ENCODE data around the gene CRACDL. TPM values are rescaled to one million over a fixed set of nuclear protein-coding genes. Genes with fewer than 3 reads are reported as not detected.
A peak's percentile ranks its signal among the peaks of the same experiment; 100 is the strongest.

The CRACDL gene
- polyA plus RNA-seq, 1 of the 3 experiments (the other 2 are of a cell fraction) = not detected

GRCh38 chr2:98882368-98882767, 53.7 kb downstream of the CRACDL start:
- Histone ChIP-seq H3K79me2 (ENCODE audit: insufficient read depth) (no peaks in the 10 kb centered on the region), H3K36me3 (replicated peaks in 1 of 2; ENCODE audit: control insufficient read depth in 1 of 2, insufficient read depth in 2 of 2, low read length in 1 of 2) (no peaks in the 10 kb centered on the region), H2AFZ (ENCODE audit: low read depth) (no peak overlapping the region), H3K27me3 (ENCODE audit: insufficient read depth) (no peaks in the 10 kb centered on the region), H4K20me1 (ENCODE audit: insufficient read depth) (no peaks in the 10 kb centered on the region), H3K27ac (ENCODE audit: low read depth in 2 of 2, low read length in 1 of 2) (no peak overlapping the region), H3K9me2 (no peaks in the 10 kb centered on the region), H3K4me2 (no peak overlapping the region), H3K9ac (no peak overlapping the region), H3F3A (replicated peaks; ENCODE audit: insufficient read depth) (no peaks in the 10 kb centered on the region), H3K4me3 (ENCODE audit: low read depth in 2 of 2, low read length in 1 of 2) (no peak overlapping the region), H3K9me3 (no peaks in the 10 kb centered on the region), H3K4me1 (ENCODE audit: control insufficient read depth in 1 of 2, insufficient read depth in 2 of 2, low read depth in 1 of 2, low read length in 1 of 2) (no peaks in the 10 kb centered on the region)
- no peak for TF ChIP-seq EP300 (IDR thresholded peaks at IDR 0.05; ENCODE audit: borderline replicate concordance in 1 of 2, low read depth in 1 of 2, low read length in 1 of 2)
- TF ChIP-seq RCOR1 (IDR thresholded peaks at IDR 0.05; ENCODE audit: low read length) = no peak
- no peak for TF ChIP-seq FOSL2 (IDR thresholded peaks at IDR 0.05; ENCODE audit: borderline replicate concordance, low read depth)
- TF ChIP-seq IRF3 (IDR thresholded peaks at IDR 0.05; ENCODE audit: low read depth, low read length) = no peak
- TF ChIP-seq MEF2A (IDR thresholded peaks at IDR 0.05; ENCODE audit: borderline replicate concordance, low read depth) = no peak
- TF ChIP-seq TCF12 (IDR thresholded peaks at IDR 0.05) = no peak
- CTCF ChIA-PET = interaction anchor here (1.4 kb wide), 1 partner anchor 27 kb away, joined by 3 read pairs; no protein-coding TSS in a partner anchor
- 91% methylated on average over 3 of the region's 3 CpGs for WGBS (ENCODE audit: low lambda C conversion rate)
- no peak for DNase-seq
- POLR2A ChIA-PET = no interaction called here

GRCh38 chr2:98881153-98881650, 54.8 kb downstream of the CRACDL start:
- ChIA-PET CTCF (interaction anchor here (1.4 kb wide), 1 partner anchor 28 kb away, joined by 3 read pairs; no protein-coding TSS in a partner anchor), POLR2A (no interaction called here)
- no peak overlapping the region for H3K4me3 ChIP-seq (ENCODE audit: low read depth in 2 of 2, low read length in 1 of 2)

GRCh38 chr2:98880266-98881152, 55.5 kb downstream of the CRACDL start:
- H3K9ac ChIP-seq = no peak overlapping the region
- CTCF ChIA-PET = no interaction called here
- no peaks in the 10 kb centered on the region for H3K79me2 ChIP-seq (ENCODE audit: insufficient read depth)
- H3K27me3 ChIP-seq (ENCODE audit: insufficient read depth) = no peaks in the 10 kb centered on the region
- H3K9me2 ChIP-seq = no peaks in the 10 kb centered on the region
- no peak overlapping the region for H2AFZ ChIP-seq (ENCODE audit: low read depth)
- H3K9me3 ChIP-seq = no peaks in the 10 kb centered on the region
- no peaks in the 10 kb centered on the region for H4K20me1 ChIP-seq (ENCODE audit: insufficient read depth)
- 67% methylated on average over 13 of the region's 20 CpGs for WGBS (ENCODE audit: low lambda C conversion rate)
- peaks cover 0 to 3% of the 10 kb centered on the region in 2 experiments; a peak in 1 of 4 replicates for H3K4me1 ChIP-seq (ENCODE audit: control insufficient read depth in 1 of 2, insufficient read depth in 2 of 2, low read depth in 1 of 2, low read length in 1 of 2)
- H3K4me3 ChIP-seq (ENCODE audit: low read depth in 2 of 2, low read length in 1 of 2) = no peak overlapping the region
- no peaks in the 10 kb centered on the region for H3F3A ChIP-seq (replicated peaks; ENCODE audit: insufficient read depth)
- no peak overlapping the region for H3K4me2 ChIP-seq
- POLR2A ChIA-PET = no interaction called here
- no peak overlapping the region for H3K27ac ChIP-seq (ENCODE audit: low read depth in 2 of 2, low read length in 1 of 2)
- no peak for DNase-seq
- 0 out of 2 replicates have a peak, but pooled peaks have one; percentile 10 for TF ChIP-seq CTCF (IDR thresholded peaks at IDR 0.05)
- 0 out of 2 replicates have a peak, but pooled peaks have one; percentile 18 for TF ChIP-seq RAD21 (IDR thresholded peaks at IDR 0.05; ENCODE audit: low read length)
- TF ChIP-seq USF1 (IDR thresholded peaks at IDR 0.05; ENCODE audit: borderline replicate concordance, low read depth) = no peak
- TF ChIP-seq RCOR1 (IDR thresholded peaks at IDR 0.05; ENCODE audit: low read length) = no peak
- no peak for TF ChIP-seq NRF1 (IDR thresholded peaks at IDR 0.05; ENCODE audit: low read depth, low read length)
- no peak for TF ChIP-seq SIN3A (IDR thresholded peaks at IDR 0.05; ENCODE audit: borderline replicate concordance, low read depth, low read length)
- TF ChIP-seq EP300 (IDR thresholded peaks at IDR 0.05; ENCODE audit: borderline replicate concordance in 1 of 2, low read depth in 1 of 2, low read length in 1 of 2) = no peak
- no peaks in the 10 kb centered on the region for H3K36me3 ChIP-seq (replicated peaks in 1 of 2; ENCODE audit: control insufficient read depth in 1 of 2, insufficient read depth in 2 of 2, low read length in 1 of 2)

More at GRCh38 chr2:98881153-98881650, 54.8 kb downstream of the CRACDL start:
- Histone ChIP-seq H2AFZ (ENCODE audit: low read depth) (no peak overlapping the region), H3K9ac (no peak overlapping the region), H3K36me3 (replicated peaks in 1 of 2; ENCODE audit: control insufficient read depth in 1 of 2, insufficient read depth in 2 of 2, low read length in 1 of 2) (no peaks in the 10 kb centered on the region), H3K27ac (ENCODE audit: low read depth in 2 of 2, low read length in 1 of 2) (no peak overlapping the region), H3K9me3 (no peaks in the 10 kb centered on the region), H3K27me3 (ENCODE audit: insufficient read depth) (no peaks in the 10 kb centered on the region), H3K79me2 (ENCODE audit: insufficient read depth) (no peaks in the 10 kb centered on the region), H4K20me1 (ENCODE audit: insufficient read depth) (no peaks in the 10 kb centered on the region), H3F3A (replicated peaks; ENCODE audit: insufficient read depth) (no peaks in the 10 kb centered on the region), H3K9me2 (no peaks in the 10 kb centered on the region), H3K4me1 (ENCODE audit: control insufficient read depth in 1 of 2, insufficient read depth in 2 of 2, low read depth in 1 of 2, low read length in 1 of 2) (no peaks in the 10 kb centered on the region; a peak in 1 of 4 replicates), H3K4me2 (no peak overlapping the region)
- no peak for DNase-seq
- WGBS (ENCODE audit: low lambda C conversion rate) = 30% methylated on average over 2 of the region's 7 CpGs
- no peak for TF ChIP-seq SMC3 (IDR thresholded peaks at IDR 0.05; ENCODE audit: low read depth, low read length)
- TF ChIP-seq EZH2phosphoT487 (IDR thresholded peaks at IDR 0.05; ENCODE audit: borderline replicate concordance, low read depth) = no peak
- no peak for TF ChIP-seq TAF1 (IDR thresholded peaks at IDR 0.05; ENCODE audit: borderline replicate concordance, low read depth, low read length)
- no peak for TF ChIP-seq FOXJ3 (CRISPR knock-in tag; IDR thresholded peaks at IDR 0.05)
- TF ChIP-seq EP300 (IDR thresholded peaks at IDR 0.05; ENCODE audit: borderline replicate concordance in 1 of 2, low read depth in 1 of 2, low read length in 1 of 2) = no peak

Measured in SK-N-SH (cell line).